ENCODE measurements around the gene KIRREL1. TPM values are rescaled to one million over a fixed set of nuclear protein-coding genes. Genes with fewer than 3 reads are reported as not detected.

The KIRREL1 gene
- total RNA-seq, 2 experiments from 2014 or later: not detected

DNA sequence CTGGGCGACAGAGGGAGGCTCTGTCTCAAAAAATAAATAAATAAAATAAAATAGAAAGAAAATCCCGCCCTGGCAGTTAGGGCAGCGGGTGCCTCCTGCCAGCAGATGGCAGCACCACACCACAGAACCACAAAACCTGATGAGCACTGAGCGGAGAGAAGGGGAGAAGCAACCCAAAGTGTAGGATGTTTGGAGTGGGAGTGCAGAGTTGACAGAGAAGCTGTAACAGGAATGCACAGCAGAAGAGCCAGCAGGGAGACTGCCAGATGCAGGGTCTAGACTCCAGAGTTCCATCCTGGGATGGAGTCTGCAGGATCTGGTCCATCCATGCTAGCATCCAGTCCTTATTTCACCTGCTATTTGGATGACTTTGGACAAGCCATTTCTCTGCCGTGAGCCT is 29.7 kb upstream of the KIRREL1 start:
- CTCF ChIA-PET: interaction anchor here (1.0 to 2.5 kb wide), 6 partner anchors 29 to 161 kb away, joined by 3 to 9 read pairs (median 4); no protein-coding TSS in a partner anchor
- DNase-seq: peak; percentile 55
- H3K36me3 Mint-ChIP-seq: no peaks in the 10 kb centered on the region
- no peak for ATAC-seq
- peaks cover 4% of the 10 kb centered on the region for H3K4me1 Mint-ChIP-seq
- no peak overlapping the region for H3K4me3 Mint-ChIP-seq
- H3K27me3 Mint-ChIP-seq: peaks cover 19% of the 10 kb centered on the region
- no peaks in the 10 kb centered on the region for H3K9me3 Mint-ChIP-seq (ENCODE audit: low read depth)
- no peak overlapping the region for H3K27ac Mint-ChIP-seq

- Mint-ChIP-seq H3K27ac (no peak overlapping the region), H3K36me3 (no peaks in the 10 kb centered on the region), H3K9me3 (ENCODE audit: low read depth) (no peaks in the 10 kb centered on the region), H3K27me3 (peaks cover 16% of the 10 kb centered on the region), H3K4me1 (peaks cover 4% of the 10 kb centered on the region), H3K4me3 (no peak overlapping the region)
- ATAC-seq: no peak
- no peak for DNase-seq
- CTCF ChIA-PET: no interaction called here
Measured at GRCh38 chr1:157965584-157965983, 27.9 kb upstream of the KIRREL1 start.

DNA sequence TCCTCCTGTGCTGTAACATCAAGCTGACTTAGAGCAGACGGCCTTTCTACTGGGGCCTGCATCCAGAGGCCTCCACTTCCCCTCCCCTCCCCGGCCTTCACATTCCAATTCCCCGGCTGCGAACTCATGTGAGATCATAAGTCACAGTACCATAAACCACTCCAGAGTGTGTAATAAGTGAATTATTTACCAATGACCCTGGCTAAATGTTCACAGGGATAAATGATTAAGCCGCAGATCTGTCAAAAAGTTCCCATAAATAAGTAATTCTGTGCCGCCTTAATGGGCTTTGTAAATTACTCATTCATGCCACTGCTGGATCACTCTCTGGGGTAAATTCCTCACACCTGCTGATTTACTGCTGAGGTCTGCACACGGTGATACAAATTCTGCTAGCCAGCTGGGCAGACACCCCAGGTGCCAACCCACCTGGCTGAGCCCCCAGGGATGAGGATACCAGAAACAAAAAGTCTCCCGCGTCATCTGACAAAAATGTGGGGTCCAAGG is 27.4 kb upstream of the KIRREL1 start:
- no peaks in the 10 kb centered on the region for H3K9me3 Mint-ChIP-seq (ENCODE audit: low read depth)
- peaks cover 12% of the 10 kb centered on the region for H3K27me3 Mint-ChIP-seq
- H3K4me1 Mint-ChIP-seq: peaks cover 4% of the 10 kb centered on the region
- DNase-seq: no peak
- H3K4me3 Mint-ChIP-seq: no peak overlapping the region
- CTCF ChIA-PET: no interaction called here
- H3K27ac Mint-ChIP-seq: no peak overlapping the region
- no peaks in the 10 kb centered on the region for H3K36me3 Mint-ChIP-seq
- no peak for ATAC-seq

GRCh38 chr1:157967205-157967604 is 26.2 kb upstream of the KIRREL1 start:
- ATAC-seq (no peak), DNase-seq (no peak)
- CTCF ChIA-PET: interaction anchor here (1.0 to 1.8 kb wide), 2 partner anchors 75 to 156 kb away, joined by 4 read pairs; no protein-coding TSS in a partner anchor
- H3K27me3 Mint-ChIP-seq: peaks cover 5% of the 10 kb centered on the region
- no peaks in the 10 kb centered on the region for H3K36me3 Mint-ChIP-seq
- H3K9me3 Mint-ChIP-seq (ENCODE audit: low read depth): no peaks in the 10 kb centered on the region
- no peak overlapping the region for H3K4me3 Mint-ChIP-seq
- H3K27ac Mint-ChIP-seq: no peak overlapping the region
- peaks cover 2% of the 10 kb centered on the region for H3K4me1 Mint-ChIP-seq

DNA sequence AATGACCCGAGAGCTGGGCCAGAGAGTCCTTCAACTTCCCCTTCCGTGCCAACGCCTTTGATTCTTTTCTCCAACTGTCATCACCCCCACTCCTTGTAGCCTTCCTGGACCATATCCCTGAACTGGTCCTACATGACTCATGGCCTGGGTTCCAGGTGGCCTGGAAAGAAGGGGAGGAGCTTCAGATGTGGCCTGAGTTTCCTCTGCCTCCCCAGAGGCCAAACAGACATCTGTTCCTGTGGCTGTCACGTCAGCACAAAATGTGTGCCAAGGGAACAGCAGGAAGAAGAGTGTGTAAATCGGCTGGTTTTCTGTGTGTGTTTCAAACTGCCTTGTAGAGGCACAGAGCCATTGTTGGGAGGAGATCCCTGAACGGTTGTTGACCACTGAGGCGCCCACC is 24.9 kb upstream of the KIRREL1 start:
- H3K4me3 Mint-ChIP-seq: no peak overlapping the region
- peaks cover 2% of the 10 kb centered on the region for H3K27me3 Mint-ChIP-seq
- CTCF ChIA-PET: interaction anchor here (0.6 to 1.8 kb wide), 3 partner anchors 74 to 157 kb away, joined by 3 to 4 read pairs (median 4); no protein-coding TSS in a partner anchor

DNA sequence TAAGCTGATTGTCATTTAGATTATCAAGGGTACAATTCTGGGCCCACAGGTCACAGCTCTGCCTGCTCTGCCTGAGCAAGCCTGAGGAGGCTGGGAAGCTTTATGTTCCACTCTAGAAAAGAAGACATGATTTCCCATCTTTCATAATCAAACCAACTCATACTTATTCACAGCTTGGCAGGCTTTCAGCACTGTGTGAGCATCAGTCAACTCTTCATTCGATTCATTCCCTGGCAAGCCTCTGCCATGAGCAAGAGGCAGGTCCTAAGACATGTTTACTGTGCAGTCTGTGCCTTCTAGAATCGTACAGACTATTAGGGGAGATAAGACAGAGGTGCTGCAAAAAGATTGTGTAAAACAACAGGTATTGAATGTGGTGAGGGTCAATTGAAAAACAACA is 24.5 kb upstream of the KIRREL1 start:
- DNase-seq: no peak
- H3K36me3 Mint-ChIP-seq: no peaks in the 10 kb centered on the region
- CTCF ChIA-PET: interaction anchor here (0.6 to 1.4 kb wide), 2 partner anchors 156 kb away, joined by 3 to 5 read pairs; no protein-coding TSS in a partner anchor
- H3K4me1 Mint-ChIP-seq: no peaks in the 10 kb centered on the region
- ATAC-seq: no peak
- no peaks in the 10 kb centered on the region for H3K9me3 Mint-ChIP-seq (ENCODE audit: low read depth)
- H3K27ac Mint-ChIP-seq: no peak overlapping the region
- peaks cover 2% of the 10 kb centered on the region for H3K27me3 Mint-ChIP-seq
- no peak overlapping the region for H3K4me3 Mint-ChIP-seq

More for the DNA sequence above, 24.9 kb upstream of the KIRREL1 start:
- DNase-seq (no peak), ATAC-seq (no peak)
- Mint-ChIP-seq H3K36me3 (no peaks in the 10 kb centered on the region), H3K4me1 (no peaks in the 10 kb centered on the region), H3K27ac (no peak overlapping the region), H3K9me3 (ENCODE audit: low read depth) (no peaks in the 10 kb centered on the region)

DNA sequence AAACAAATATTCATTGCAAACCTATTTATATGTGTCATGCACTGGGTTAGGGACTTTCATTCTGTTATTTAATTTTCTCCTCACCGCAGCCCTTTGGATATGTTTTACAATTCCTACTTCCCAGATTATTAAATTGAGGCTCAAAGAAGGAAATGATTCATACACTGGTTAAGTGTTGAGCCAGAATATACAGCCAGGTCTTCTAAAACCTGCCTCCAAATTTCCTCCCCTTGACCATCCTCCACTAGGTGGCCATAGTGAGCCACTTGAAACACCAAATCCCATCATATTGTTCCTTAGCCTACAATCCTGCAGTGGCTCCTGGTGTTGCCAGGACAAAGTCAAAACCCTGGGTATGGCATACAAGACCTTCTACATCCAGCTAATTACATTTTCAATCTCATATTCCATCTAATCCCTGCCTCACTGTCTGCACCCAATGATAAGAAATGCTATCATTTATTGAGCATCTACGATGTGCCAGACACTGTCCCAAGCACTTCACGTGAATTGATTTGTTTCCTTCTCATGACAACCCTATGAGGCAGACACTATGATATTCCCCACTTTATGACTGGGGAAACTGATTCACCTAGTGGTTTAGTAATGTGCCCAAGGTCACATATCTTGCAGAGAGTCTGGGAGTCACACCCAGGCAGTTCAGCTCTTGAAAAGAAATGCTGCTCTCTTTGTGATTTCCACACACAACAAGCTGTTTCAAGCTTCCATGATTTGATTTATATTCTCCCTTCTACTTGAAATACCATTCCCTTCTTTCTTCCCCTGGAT is 23.6 kb upstream of the KIRREL1 start:
- H3K9me3 Mint-ChIP-seq (ENCODE audit: low read depth): no peaks in the 10 kb centered on the region
- no peak for DNase-seq
- no peak overlapping the region for H3K4me3 Mint-ChIP-seq
- H3K27ac Mint-ChIP-seq: no peak overlapping the region
- peaks cover 2% of the 10 kb centered on the region for H3K27me3 Mint-ChIP-seq
- CTCF ChIA-PET: interaction anchor here (1.3 to 1.4 kb wide), 2 partner anchors 152 to 155 kb away, joined by 4 to 5 read pairs; no protein-coding TSS in a partner anchor
- H3K4me1 Mint-ChIP-seq: no peaks in the 10 kb centered on the region
- no peaks in the 10 kb centered on the region for H3K36me3 Mint-ChIP-seq
- ATAC-seq: no peak

- CTCF ChIA-PET: interaction anchor here (1.2 to 1.7 kb wide), 2 partner anchors 11 to 124 kb away, joined by 3 to 5 read pairs; no protein-coding TSS in a partner anchor
Measured at GRCh38 chr1:157971769-157972168, 21.7 kb upstream of the KIRREL1 start.

DNA sequence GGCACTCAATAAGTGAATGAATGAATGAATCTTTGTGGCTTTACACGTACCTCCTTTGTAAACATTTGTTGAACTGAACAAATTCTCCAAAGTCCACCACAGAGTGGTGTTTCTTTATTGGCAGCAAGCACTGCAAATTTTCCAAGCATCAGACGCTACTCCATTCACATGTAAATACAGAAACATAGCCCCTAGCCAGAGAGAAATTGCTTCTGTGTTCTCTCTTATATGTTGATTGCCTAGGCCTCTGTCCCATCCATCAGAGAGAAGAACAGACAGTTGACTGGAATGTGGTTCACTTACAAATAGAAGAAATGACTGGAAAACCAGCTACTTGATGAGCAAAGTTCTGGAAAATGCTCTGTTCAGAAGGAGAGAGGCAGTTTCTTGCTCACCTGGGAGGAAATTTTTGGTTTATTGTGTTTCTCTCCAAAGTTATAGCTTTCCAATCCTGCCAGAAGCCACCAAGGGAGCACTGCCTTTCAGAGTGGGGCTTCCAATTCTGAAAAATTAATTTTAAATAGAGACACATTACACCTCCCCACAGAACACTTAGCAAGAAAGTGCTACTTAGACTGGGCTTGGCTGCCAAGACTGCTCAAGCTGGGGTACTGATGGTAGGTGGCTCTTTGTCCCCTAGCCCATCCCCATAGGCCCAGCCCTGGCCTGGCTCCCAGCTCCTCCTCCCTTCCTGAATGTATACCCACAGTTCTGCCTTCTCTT is 18.1 kb upstream of the KIRREL1 start:
- Mint-ChIP-seq H3K36me3 (no peaks in the 10 kb centered on the region), H3K27me3 (peaks cover 8% of the 10 kb centered on the region), H3K4me1 (no peaks in the 10 kb centered on the region), H3K27ac (no peak overlapping the region), H3K9me3 (ENCODE audit: low read depth) (no peaks in the 10 kb centered on the region), H3K4me3 (no peak overlapping the region)
- no peak for ATAC-seq
- CTCF ChIA-PET: interaction anchor here (0.9 to 1.3 kb wide), 2 partner anchors 10 to 17 kb away, joined by 3 read pairs; no protein-coding TSS in a partner anchor
- DNase-seq: no peak

More at GRCh38 chr1:157971769-157972168, 21.7 kb upstream of the KIRREL1 start:
- H3K27ac Mint-ChIP-seq: no peak overlapping the region
- ATAC-seq (no peak), DNase-seq (no peak)
- no peak overlapping the region for H3K4me3 Mint-ChIP-seq
- H3K36me3 Mint-ChIP-seq: no peaks in the 10 kb centered on the region
- no peaks in the 10 kb centered on the region for H3K4me1 Mint-ChIP-seq
- H3K9me3 Mint-ChIP-seq (ENCODE audit: low read depth): no peaks in the 10 kb centered on the region
- peaks cover 8% of the 10 kb centered on the region for H3K27me3 Mint-ChIP-seq

DNA sequence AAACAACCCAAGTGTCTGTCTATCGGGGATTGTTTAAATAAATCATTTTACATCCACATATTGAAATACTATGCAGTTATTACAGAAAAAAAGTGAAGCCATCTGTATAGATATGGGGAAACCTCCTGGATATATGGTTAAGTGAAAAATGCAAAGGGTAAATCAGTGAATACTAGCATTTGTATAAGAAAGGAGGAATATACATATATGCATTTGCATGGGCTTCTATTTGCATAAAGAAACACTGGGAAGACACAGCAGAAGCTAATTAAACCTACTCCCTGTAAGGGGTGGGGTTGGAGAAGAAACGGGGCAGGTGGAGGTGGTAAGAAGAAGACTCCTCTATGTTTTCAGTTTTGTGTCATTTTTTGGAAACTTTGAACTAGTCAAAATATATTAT is 16.6 kb upstream of the KIRREL1 start:
- no peak for DNase-seq
- CTCF ChIA-PET: interaction anchor here (0.6 kb wide), 1 partner anchor 17 kb away, joined by 3 read pairs; no protein-coding TSS in a partner anchor
- Mint-ChIP-seq H3K27ac (no peak overlapping the region), H3K4me1 (no peaks in the 10 kb centered on the region), H3K36me3 (no peaks in the 10 kb centered on the region), H3K9me3 (ENCODE audit: low read depth) (no peaks in the 10 kb centered on the region), H3K4me3 (no peak overlapping the region), H3K27me3 (peaks cover 8% of the 10 kb centered on the region)
- ATAC-seq: no peak

DNA sequence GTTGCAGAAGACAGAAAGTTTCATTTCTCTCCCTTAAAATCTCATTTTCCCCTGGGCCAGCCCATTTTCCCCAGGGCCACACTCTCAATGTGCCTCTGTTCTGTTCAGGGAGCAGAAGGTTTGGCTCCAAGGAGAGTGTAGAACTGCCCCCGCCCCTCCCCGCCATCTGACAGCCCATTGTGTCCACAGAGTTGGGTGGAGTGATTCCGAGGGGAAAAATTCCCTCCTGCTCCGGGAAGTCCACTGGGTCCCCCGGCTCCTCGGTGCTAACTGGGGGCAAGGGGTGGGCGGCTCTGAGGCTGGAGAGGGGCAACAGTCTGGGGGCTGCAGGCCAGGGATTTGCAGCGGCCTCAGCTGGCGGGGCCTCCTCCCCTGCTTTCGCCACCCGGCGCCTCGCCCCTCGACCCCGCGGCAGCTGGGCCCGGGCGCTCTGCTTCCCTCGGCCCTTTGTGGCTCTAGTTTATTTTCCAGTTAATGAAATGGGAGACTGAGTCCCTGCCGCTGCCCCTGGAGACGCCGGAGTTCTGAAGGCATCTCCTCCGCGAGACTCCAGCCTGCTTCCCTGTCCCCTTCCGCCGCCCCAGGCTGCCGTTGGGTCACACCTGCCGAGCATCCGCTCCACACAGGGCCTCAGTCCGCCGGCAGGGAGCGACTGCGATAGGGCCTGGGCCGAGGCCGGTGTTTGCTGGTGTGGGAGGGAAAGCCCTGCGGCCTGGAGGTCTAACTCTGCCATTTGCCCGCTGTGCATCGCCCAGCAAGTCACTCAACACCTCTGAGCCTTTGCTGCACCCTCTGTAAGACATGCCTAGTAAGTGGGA is 14.7 kb upstream of the KIRREL1 start:
- CTCF ChIA-PET: no interaction called here
- Mint-ChIP-seq H3K36me3 (no peaks in the 10 kb centered on the region), H3K27ac (no peak overlapping the region), H3K4me1 (no peaks in the 10 kb centered on the region), H3K27me3 (peaks cover 16% of the 10 kb centered on the region), H3K4me3 (no peak overlapping the region), H3K9me3 (ENCODE audit: low read depth) (no peaks in the 10 kb centered on the region)
- ATAC-seq: no peak
- no peak for DNase-seq

DNA sequence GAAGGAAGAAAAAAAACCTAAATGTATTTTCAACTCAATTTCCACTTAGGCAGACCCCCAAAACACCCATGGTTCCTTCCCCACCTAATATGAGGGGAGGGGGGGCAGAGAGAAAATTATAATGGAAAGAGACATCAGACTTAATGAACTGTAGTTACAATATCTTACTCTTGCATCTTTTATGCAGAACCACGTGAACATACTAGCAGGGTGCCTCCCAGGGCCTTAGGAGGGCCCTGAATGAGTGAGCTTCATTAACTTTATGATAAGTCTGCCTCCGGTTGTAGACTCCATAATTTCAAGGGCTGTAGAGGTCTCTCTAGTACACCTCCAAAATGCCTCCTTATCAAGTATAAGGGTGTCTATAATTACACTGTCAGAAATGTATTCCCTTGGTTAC is 11.3 kb upstream of the KIRREL1 start:
- H3K4me1 Mint-ChIP-seq: no peaks in the 10 kb centered on the region
- CTCF ChIA-PET: interaction anchor here (1.5 kb wide), 1 partner anchor 10 kb away, joined by 5 read pairs; no protein-coding TSS in a partner anchor
- no peak overlapping the region for H3K4me3 Mint-ChIP-seq
- ATAC-seq (no peak), DNase-seq (no peak)
- H3K36me3 Mint-ChIP-seq: no peaks in the 10 kb centered on the region
- no peaks in the 10 kb centered on the region for H3K9me3 Mint-ChIP-seq (ENCODE audit: low read depth)
- H3K27ac Mint-ChIP-seq: no peak overlapping the region
- H3K27me3 Mint-ChIP-seq: peaks cover 19% of the 10 kb centered on the region

DNA sequence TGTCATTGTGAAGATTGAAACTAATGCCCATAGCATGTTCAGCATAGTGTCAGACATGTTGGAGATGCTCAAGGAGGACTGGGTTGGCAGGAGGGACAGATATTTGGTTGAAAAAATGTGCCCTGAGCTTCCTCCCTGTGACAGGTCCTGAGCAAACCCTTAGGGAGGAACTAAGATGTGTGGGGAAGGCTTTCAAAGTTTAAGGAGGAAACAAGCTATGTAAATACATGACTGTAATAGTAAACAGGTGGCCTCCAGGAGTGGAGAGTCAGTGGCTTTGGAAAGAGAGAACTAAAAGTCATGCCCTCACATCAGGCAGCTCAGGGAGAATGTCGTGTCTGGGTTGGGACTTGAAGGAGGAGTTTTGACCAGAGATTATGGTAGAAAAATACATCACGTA is 9.7 kb upstream of the KIRREL1 start:
- H3K4me3 Mint-ChIP-seq: no peak overlapping the region
- H3K4me1 Mint-ChIP-seq: no peaks in the 10 kb centered on the region
- no peaks in the 10 kb centered on the region for H3K9me3 Mint-ChIP-seq (ENCODE audit: low read depth)
- peaks cover 22% of the 10 kb centered on the region for H3K27me3 Mint-ChIP-seq
- H3K27ac Mint-ChIP-seq: no peak overlapping the region
- ATAC-seq: no peak
- DNase-seq: no peak
- H3K36me3 Mint-ChIP-seq: no peaks in the 10 kb centered on the region
- CTCF ChIA-PET: interaction anchor here (1.2 to 1.3 kb wide), 2 partner anchors 8 to 220 kb away, joined by 3 to 4 read pairs; no protein-coding TSS in a partner anchor
